ENCODE data around the gene CHMP2A. TPM values are rescaled to one million over a fixed set of nuclear protein-coding genes. Genes with fewer than 3 reads are reported as not detected.

The CHMP2A gene
- total and polyA plus RNA-seq, 2 of the 13 experiments (the other 11 are each of a cell fraction or from before 2014, with no cell fraction given): 49.7 to 55.0 TPM

GRCh38 chr19:58575183-58576041 is 20.5 kb upstream of the CHMP2A start (continued):
- TF ChIP-seq ZNF841 (CRISPR knock-in tag; IDR thresholded peaks at IDR 0.05; ENCODE audit: borderline replicate concordance): no peak
- TF ChIP-seq YY1 (IDR thresholded peaks at IDR 0.05; ENCODE audit: insufficient read depth, insufficient replicate concordance, low read depth, low read length): peak; percentile 55
- peak; percentile 75 for TF ChIP-seq TAF1 (CRISPR knock-in tag; IDR thresholded peaks at IDR 0.05)
- TF ChIP-seq ZNF83 (CRISPR knock-in tag; IDR thresholded peaks at IDR 0.05; ENCODE audit: borderline replicate concordance): no peak
- TF ChIP-seq REPIN1 (CRISPR knock-in tag; IDR thresholded peaks at IDR 0.05; ENCODE audit: borderline replicate concordance, low read depth): peak; percentile 75; the same call in 1 of the 2 replicates
- 0 out of 2 replicates have a peak, but pooled peaks have one; percentile 19 for TF ChIP-seq ZNF543 (CRISPR knock-in tag; IDR thresholded peaks at IDR 0.05)
- TF ChIP-seq ATAD3A (CRISPR knock-in tag; IDR thresholded peaks at IDR 0.05): no peak
- peak; percentile 63 for TF ChIP-seq MED1 (CRISPR knock-in tag; IDR thresholded peaks at IDR 0.05)
- peak; percentile 69 for TF ChIP-seq PHF20 (CRISPR knock-in tag; IDR thresholded peaks at IDR 0.05)
- no peak for TF ChIP-seq SMARCC2 (IDR thresholded peaks at IDR 0.05)
- TF ChIP-seq CREB3 (CRISPR knock-in tag; IDR thresholded peaks at IDR 0.05): peak; percentile 75; the same call in 1 of the 2 replicates
- TF ChIP-seq MZF1 (CRISPR knock-in tag; IDR thresholded peaks at IDR 0.05; ENCODE audit: borderline replicate concordance): 0 out of 2 replicates have a peak, but pooled peaks have one; percentile 64
- TF ChIP-seq KLF9 (CRISPR knock-in tag; IDR thresholded peaks at IDR 0.05; ENCODE audit: low read depth): 0 out of 2 replicates have a peak, but pooled peaks have one; percentile 53
- TF ChIP-seq, protein P1, sequence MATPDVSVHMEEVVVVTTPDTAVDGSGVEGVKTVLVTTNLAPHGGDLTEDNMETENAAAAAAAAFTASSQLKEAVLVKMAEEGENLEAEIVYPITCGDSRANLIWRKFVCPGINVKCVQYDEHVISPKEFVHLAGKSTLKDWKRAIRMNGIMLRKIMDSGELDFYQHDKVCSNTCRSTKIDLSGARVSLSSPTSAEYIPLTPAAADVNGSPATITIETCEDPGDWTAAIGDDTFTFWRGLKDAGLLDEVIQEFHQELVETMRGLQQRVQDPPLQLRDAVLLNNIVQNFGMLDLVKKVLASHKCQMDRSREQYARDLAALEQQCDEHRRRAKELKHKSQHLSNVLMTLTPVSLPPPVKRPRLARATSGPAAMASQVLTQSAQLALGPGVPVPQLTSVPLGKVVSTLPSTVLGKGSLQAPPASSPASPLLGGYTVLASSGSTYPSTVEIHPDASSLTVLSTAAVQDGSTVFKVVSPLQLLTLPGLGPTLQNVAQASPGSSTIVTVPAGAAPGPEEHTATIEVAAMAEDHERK (CRISPR knock-in tag; IDR thresholded peaks at IDR 0.05; ENCODE audit: low read depth): peak; percentile 94
- TF ChIP-seq NCOA2 (CRISPR knock-in tag; IDR thresholded peaks at IDR 0.05): peak; percentile 33; the same call in 1 of the 2 replicates
- no peak for TF ChIP-seq ZNF12 (CRISPR knock-in tag; IDR thresholded peaks at IDR 0.05)
- no peak for TF ChIP-seq CBX5 (CRISPR knock-in tag; IDR thresholded peaks at IDR 0.05; ENCODE audit: borderline replicate concordance)
- TF ChIP-seq MTF1 (CRISPR knock-in tag; IDR thresholded peaks at IDR 0.05): peak; percentile 94
- TF ChIP-seq ZNF720 (CRISPR knock-in tag; IDR thresholded peaks at IDR 0.05): no peak
- no peak for TF ChIP-seq KDM1A (CRISPR knock-in tag; IDR thresholded peaks at IDR 0.05)
- no peak for TF ChIP-seq ZZZ3 (CRISPR knock-in tag; IDR thresholded peaks at IDR 0.05; ENCODE audit: borderline replicate concordance)
- TF ChIP-seq ZBTB44 (CRISPR knock-in tag; IDR thresholded peaks at IDR 0.05): no peak
- peak; percentile 96 for TF ChIP-seq RBFOX2 (IDR thresholded peaks at IDR 0.05; ENCODE audit: low read depth, low read length)
- no peak for TF ChIP-seq NONO (IDR thresholded peaks at IDR 0.05)
- peak; percentile 87 for TF ChIP-seq NONO (CRISPR knock-in tag; conservative IDR thresholded peaks at IDR 0.05)
- 0 out of 2 replicates have a peak, but pooled peaks have one; percentile 56 for TF ChIP-seq ZNF670 (CRISPR knock-in tag; IDR thresholded peaks at IDR 0.05; ENCODE audit: borderline replicate concordance)
- TF ChIP-seq BHLHE40 (IDR thresholded peaks at IDR 0.05; ENCODE audit: low read length): no peak
- TF ChIP-seq ZNF616 (CRISPR knock-in tag; IDR thresholded peaks at IDR 0.05; ENCODE audit: low read depth): no peak; the same call in 1 of the 2 replicates
- peak; percentile 71; the same call in 1 of the 2 replicates for TF ChIP-seq SP4 (CRISPR knock-in tag; IDR thresholded peaks at IDR 0.05)
